Activated effector memory CD4-positive, alpha-beta T cell treated with Interleukin-2 at 50 U/mL for 16 hours (primary cell): ENCODE results near the gene UBAC2.
A peak's percentile ranks its signal among the peaks of the same experiment; 100 is the strongest.
"Not testable (repeated sequence)": the region's sequence is repeated elsewhere in the genome, so short reads cannot be mapped to it uniquely, and the experiment has no call there.

ENCODE experiments used
- DNase-seq: peaks from one replicate; pipeline ENCODE4 v3.0.0-alpha.2; 2020

UBAC2 gene

GRCh38 chr13:99383946-99384345 lies 183.3 kb downstream of the UBAC2 start:
- DNase-seq = no peak

DNA sequence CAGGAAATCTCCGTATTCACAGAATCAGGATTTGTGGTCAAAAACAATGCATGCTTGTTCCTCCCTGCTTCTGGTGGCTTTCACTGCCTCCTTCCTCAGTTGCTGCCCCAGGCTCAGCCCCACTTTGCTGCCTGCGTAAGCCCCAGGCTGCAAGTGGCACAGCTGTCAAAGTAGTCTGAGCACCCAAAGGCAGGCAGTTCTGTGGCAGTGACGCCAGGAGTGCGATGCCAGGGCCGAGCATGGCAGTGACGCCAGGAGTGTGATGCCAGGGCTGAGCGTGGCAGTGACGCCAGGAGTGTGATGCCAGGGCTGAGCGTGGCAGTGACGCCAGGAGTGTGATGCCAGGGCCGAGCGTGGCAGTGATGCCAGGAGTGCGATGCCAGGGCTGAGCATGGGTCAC lies 183.8 kb downstream of the UBAC2 start:
- DNase-seq = no peak

- no peak for DNase-seq
Observed at GRCh38 chr13:99385161-99385560, 184.5 kb downstream of the UBAC2 start.

- DNase-seq = no peak
Observed at GRCh38 chr13:99385940-99386339, 185.3 kb downstream of the UBAC2 start.

GRCh38 chr13:99386495-99386894 lies 185.8 kb downstream of the UBAC2 start:
- DNase-seq = no peak

GRCh38 chr13:99386911-99387788 lies 186.5 kb downstream of the UBAC2 start:
- DNase-seq = peak; percentile 72

DNA sequence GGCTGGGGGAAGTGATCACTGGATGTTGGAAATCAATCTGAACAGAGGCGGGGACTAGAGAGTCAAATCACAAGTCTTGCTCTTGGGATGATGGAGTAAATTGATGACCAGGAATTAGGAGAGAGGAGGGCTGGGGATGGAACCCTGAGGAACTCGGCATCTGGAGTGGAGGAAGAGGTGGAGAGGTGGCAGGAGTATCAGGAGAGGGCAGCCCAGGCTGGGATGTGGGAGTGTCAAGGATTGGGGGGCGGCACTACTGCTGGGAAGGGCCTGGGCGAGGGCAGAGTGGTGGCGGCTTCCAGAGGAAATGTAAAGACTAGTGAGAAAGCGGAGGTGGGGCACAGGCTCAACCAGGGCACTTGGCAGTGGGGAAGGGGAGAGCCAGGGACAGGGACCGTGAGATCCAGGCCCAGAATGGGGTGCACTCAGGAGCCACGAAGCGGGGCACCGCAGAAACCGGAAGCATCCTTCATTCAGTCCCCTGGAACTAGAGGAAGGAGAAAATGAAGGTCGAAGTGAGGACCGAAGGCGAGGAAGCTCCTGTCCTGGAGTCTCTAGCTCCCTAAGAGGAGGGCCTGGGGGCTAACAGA lies 187.8 kb downstream of the UBAC2 start:
- no peak for DNase-seq

- DNase-seq = not testable (repeated sequence)
Observed at GRCh38 chr13:99389094-99389493, 188.4 kb downstream of the UBAC2 start.

GRCh38 chr13:99389520-99390304 lies 189.1 kb downstream of the UBAC2 start:
- DNase-seq = no peak

GRCh38 chr13:99390601-99391000 lies 189.9 kb downstream of the UBAC2 start:
- no peak for DNase-seq

DNA sequence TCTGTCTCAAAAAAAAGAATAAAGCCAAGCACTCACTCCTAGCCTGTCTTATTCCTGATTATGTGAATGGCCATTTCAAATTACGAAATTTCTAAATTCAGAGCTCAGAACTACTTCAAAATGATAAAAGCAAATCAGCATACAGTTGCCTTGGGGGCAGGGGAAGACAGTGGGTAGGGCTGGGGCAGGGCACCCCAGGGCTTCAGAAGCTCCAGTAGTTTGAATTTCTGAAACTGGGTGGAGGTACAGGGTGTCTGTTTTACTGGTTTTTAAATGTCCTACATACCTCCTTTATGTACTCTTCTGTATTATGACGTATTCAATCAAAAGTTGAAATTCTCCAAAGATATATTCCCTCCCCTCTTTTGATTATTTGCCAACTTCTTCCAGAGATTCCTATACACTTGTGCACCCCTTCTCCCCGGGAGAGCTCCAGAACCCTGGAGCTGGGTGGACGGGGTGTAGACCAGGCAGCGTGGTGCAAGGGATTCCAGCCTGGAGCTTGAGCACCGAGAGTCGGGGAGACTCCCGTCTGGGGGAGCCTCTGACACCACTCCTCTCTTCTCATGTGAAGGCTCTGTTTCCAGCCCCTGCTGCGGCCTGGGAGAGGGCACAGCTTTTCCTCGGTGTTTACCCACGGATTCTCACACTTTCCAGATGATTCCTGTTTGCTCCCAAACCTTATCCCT lies 191.3 kb downstream of the UBAC2 start:
- DNase-seq = no peak

GRCh38 chr13:99392470-99393135 lies 191.9 kb downstream of the UBAC2 start:
- no peak for DNase-seq

GRCh38 chr13:99393391-99393790 lies 192.7 kb downstream of the UBAC2 start:
- not testable (repeated sequence) for DNase-seq

- no peak for DNase-seq
Observed at GRCh38 chr13:99393791-99394735, 193.4 kb downstream of the UBAC2 start.

- DNase-seq = no peak
Observed at GRCh38 chr13:99395436-99395835, 194.8 kb downstream of the UBAC2 start.

DNA sequence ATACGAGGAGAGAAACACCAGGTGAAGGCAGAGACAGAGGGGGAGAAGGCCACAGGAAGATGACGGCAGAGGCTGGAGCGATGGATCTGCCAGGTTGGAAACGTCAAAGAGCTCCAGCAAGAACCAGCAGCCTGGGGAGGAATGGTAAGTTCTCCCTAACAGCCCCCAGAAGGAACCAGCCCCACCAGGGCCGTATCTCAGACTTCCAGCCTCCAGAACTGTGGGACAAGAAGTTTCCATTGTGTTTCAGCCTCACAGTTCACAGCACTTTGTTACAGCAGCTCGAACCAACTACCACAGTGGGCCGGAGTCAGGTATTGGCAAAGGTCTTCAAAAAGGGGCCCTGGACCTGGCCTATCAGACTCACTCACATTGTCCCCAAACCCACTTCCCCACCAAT lies 195.8 kb downstream of the UBAC2 start:
- DNase-seq = no peak

GRCh38 chr13:99398071-99398470 lies 197.4 kb downstream of the UBAC2 start:
- DNase-seq = no peak

DNA sequence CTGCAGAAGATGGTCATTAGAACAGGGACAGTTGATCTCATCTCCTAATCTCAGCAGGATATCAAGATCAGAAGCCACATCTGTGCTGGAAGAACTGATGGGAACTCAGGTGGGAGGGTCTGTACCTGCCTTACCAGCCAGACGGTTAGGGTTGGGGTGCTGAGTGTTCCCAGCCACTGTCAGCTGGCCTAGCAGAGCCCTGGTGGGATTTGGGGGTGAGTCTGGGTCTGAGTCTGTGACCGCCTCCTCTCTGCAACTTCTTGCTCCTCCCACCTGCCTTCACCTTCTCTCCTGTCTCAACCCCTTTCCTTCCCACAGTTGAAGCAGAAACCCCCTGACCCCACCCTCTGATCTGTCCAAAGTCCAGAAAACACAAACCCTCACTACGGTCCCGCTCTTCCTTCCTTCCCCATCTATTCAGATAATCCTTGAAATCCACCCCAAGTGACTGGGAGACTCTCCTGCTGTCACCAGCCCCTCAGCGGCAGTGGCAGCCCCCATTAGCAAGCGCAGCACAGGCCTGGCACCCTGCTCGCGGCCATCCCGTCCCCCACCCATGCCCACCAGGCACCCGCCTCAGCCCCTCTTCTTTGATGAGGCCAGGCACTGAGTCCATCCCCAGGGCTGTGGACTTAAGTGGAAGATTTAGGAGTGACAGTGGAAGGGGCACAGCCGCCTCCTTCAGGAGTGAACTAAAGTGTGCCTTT lies 198.4 kb downstream of the UBAC2 start:
- DNase-seq = no peak

DNA sequence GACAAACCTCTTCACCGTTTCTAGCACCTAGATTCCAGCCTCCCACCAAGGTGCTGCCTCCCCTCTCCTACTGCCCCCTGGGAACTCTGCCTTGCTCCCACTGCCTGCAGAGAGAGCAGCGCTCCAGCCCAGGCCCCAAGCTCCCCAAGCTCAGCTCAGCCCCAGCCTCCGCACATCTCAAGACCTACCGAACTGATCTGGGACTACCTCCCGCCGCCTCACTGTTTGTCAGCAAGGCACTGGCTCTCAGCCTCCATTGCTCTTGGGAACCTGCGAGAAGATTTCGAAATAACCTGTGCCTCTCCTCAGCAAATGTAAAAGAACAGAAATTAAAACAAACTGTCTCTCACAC lies 198.9 kb downstream of the UBAC2 start:
- DNase-seq = no peak

DNA sequence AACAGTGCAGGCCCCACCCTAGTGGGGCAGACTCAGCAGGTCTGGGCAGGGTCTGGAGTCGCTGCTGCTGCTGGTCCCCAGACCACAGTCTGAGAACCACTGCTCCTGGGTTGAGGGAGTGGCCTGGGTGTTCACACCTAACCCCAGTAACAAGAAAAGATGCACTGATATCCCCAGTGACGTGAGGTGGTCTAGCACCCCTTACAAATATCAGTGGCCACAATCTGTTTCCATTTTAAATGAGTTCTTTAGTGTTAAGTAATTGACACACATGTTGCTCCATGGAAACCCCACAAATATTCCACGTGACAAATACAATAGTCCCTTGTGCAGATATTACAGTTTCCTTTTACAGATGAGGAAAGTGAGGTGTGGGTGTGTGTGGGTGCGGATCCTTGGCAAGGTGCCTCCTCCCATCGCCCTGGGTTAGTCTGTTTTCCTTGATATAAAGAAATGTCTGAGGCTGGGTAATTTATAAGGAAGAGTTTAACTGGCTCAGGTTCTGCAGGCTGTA lies 202.9 kb downstream of the UBAC2 start:
- DNase-seq = no peak
